NCI-H226 (cell line): Measurements from ENCODE around the gene CENPU.

Source experiments
- DNase-seq: peaks from one replicate; pipeline ENCODE4 v3.0.0-alpha.2; 2015

CENPU gene

GRCh38 chr4:184705692-184706091 lies 28.2 kb downstream of the CENPU start:
- DNase-seq: no peak

- no peak for DNase-seq
Measured at GRCh38 chr4:184702114-184702513, 31.8 kb downstream of the CENPU start.

GRCh38 chr4:184699941-184700340 lies 34.0 kb downstream of the CENPU start:
- DNase-seq: no peak

GRCh38 chr4:184697956-184698355 lies 35.9 kb downstream of the CENPU start:
- DNase-seq: no peak

- DNase-seq: no peak
Measured at GRCh38 chr4:184695178-184695896, 38.6 kb downstream of the CENPU start.

- no peak for DNase-seq
Measured at GRCh38 chr4:184694412-184694956, 39.4 kb downstream of the CENPU start.

- no peak for DNase-seq
Measured at GRCh38 chr4:184693056-184693455, 40.8 kb downstream of the CENPU start.

GRCh38 chr4:184689681-184690080 lies 44.2 kb downstream of the CENPU start:
- DNase-seq: no peak

- DNase-seq: peak; percentile 86
Measured at GRCh38 chr4:184688447-184688846, 45.4 kb downstream of the CENPU start.

- no peak for DNase-seq
Measured at GRCh38 chr4:184688005-184688404, 45.9 kb downstream of the CENPU start.

- no peak for DNase-seq
Measured at GRCh38 chr4:184684491-184685189, 49.3 kb downstream of the CENPU start.

GRCh38 chr4:184681916-184682315 lies 52.0 kb downstream of the CENPU start:
- DNase-seq: no peak

GRCh38 chr4:184680698-184681097 lies 53.2 kb downstream of the CENPU start:
- no peak for DNase-seq

- no peak for DNase-seq
Measured at GRCh38 chr4:184675821-184676492, 57.9 kb downstream of the CENPU start.

- DNase-seq: no peak
Measured at GRCh38 chr4:184675018-184675417, 58.9 kb downstream of the CENPU start.

- no peak for DNase-seq
Measured at GRCh38 chr4:184674011-184674410, 59.9 kb downstream of the CENPU start.

- DNase-seq: no peak
Measured at GRCh38 chr4:184672741-184673140, 61.2 kb downstream of the CENPU start.

- DNase-seq: no peak
Measured at GRCh38 chr4:184671101-184671500, 62.8 kb downstream of the CENPU start.

- no peak for DNase-seq
Measured at GRCh38 chr4:184669251-184669650, 64.6 kb downstream of the CENPU start.

GRCh38 chr4:184668511-184669114 lies 65.3 kb downstream of the CENPU start:
- no peak for DNase-seq

GRCh38 chr4:184668096-184668495 lies 65.8 kb downstream of the CENPU start:
- DNase-seq: no peak

- no peak for DNase-seq
Measured at GRCh38 chr4:184666670-184667069, 67.2 kb downstream of the CENPU start.
